Prostate gland (tissue), 2 donors: ENCODE data around the gene SORBS1.

Source experiments
- POLR2AphosphoS5 ChIP-seq: sonication (generic); formaldehyde crosslinking; IDR thresholded peaks from one replicate; pipeline ENCODE4 v1.6.1; 2017; ENCODE audit warnings: antibody characterized with exemption
- TF ChIP-seq, protein P1 (sequence below), 4 experiments: fragments of 200-600 bp in 2 of 4; fragments of 450-650 bp in 2 of 4; sonication (generic) in 2 of 4; IDR thresholded peaks; 1 replicate in 3 of 4; 2 replicates in 1 of 4; pipeline ENCODE4 v1.5.1; 2016 to 2019; ENCODE audit warnings: antibody characterized with exemption in 4 of 4, mild to moderate bottlenecking in 2 of 4, moderate library complexity in 2 of 4

DNA sequence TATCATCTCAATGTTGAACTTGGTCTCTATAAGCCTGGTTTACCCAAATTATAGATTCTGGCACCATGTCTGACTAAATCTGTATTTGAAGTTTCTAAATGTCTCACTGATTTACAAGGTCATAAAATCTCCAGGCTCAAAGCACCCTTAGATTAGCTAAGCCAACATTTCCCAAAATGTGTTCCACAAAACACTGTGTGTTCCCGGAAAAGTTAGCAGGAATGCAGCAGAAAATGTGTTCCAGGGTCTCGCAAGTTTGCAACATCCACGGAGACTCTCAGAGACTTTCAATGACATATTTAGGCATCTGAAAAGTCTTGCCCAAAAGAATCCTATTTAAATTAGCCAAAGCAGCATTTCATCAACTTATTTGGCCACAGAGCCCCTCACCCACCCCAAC is 91.9 kb downstream of the SORBS1 start:
- no peak for TF ChIP-seq POLR2AphosphoS5
- TF ChIP-seq, protein P1, sequence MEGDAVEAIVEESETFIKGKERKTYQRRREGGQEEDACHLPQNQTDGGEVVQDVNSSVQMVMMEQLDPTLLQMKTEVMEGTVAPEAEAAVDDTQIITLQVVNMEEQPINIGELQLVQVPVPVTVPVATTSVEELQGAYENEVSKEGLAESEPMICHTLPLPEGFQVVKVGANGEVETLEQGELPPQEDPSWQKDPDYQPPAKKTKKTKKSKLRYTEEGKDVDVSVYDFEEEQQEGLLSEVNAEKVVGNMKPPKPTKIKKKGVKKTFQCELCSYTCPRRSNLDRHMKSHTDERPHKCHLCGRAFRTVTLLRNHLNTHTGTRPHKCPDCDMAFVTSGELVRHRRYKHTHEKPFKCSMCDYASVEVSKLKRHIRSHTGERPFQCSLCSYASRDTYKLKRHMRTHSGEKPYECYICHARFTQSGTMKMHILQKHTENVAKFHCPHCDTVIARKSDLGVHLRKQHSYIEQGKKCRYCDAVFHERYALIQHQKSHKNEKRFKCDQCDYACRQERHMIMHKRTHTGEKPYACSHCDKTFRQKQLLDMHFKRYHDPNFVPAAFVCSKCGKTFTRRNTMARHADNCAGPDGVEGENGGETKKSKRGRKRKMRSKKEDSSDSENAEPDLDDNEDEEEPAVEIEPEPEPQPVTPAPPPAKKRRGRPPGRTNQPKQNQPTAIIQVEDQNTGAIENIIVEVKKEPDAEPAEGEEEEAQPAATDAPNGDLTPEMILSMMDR (IDR thresholded peaks at IDR 0.05), result no peak
